Hepatocyte (in vitro differentiated cells): ENCODE measurements around the gene PSMB8. TPM values are rescaled to one million over a fixed set of nuclear protein-coding genes. Genes with fewer than 3 reads are reported as not detected.
A peak's percentile ranks its signal among the peaks of the same experiment; 100 is the strongest.

Experiments used
- DNase-seq: peaks from one replicate; pipeline ENCODE4 v3.0.0-alpha.2; 2016; ENCODE audit warnings: low spot score
- H2AFZ ChIP-seq: fragments of 200-600 bp; sonication (generic); 2 replicates; pipeline ENCODE4 v1.6.0; 2016; ENCODE audit warnings: antibody characterized with exemption, mild to moderate bottlenecking
- H3K27ac ChIP-seq: fragments of 200-600 bp; sonication (generic); 2 replicates; pipeline ENCODE4 v1.5.1; 2016; ENCODE audit warnings: mild to moderate bottlenecking
- H3K27me3 ChIP-seq: fragments of 200-600 bp; sonication (generic); 2 replicates; pipeline ENCODE4 v1.6.1; 2016
- H3K36me3 ChIP-seq: fragments of 200-600 bp; sonication (generic); replicated peaks from 2 replicates; pipeline ENCODE4 v1.5.1; 2016; ENCODE audit warnings: low read depth; ENCODE audit not compliant: insufficient read depth
- H3K4me1 ChIP-seq: fragments of 200-600 bp; sonication (generic); 2 replicates; pipeline ENCODE4 v1.5.1; 2016; ENCODE audit warnings: mild to moderate bottlenecking, moderate library complexity; ENCODE audit not compliant: insufficient read depth
- H3K4me2 ChIP-seq: fragments of 200-600 bp; sonication (generic); 2 replicates; pipeline ENCODE4 v1.6.0; 2016
- H3K4me3 ChIP-seq: fragments of 200-600 bp; sonication (generic); 2 replicates; pipeline ENCODE4 v1.5.1; 2016; ENCODE audit warnings: mild to moderate bottlenecking
- H3K79me2 ChIP-seq: fragments of 200-600 bp; sonication (generic); 2 replicates; pipeline ENCODE4 v1.6.0; 2017; ENCODE audit warnings: mild to moderate bottlenecking
- H3K9me2 ChIP-seq: fragments of 200-600 bp; sonication (generic); replicated peaks from 2 replicates; pipeline ENCODE4 v1.6.0; 2017; ENCODE audit warnings: mild to moderate bottlenecking; ENCODE audit not compliant: insufficient read depth
- H3K9me3 ChIP-seq: fragments of 200-600 bp; sonication (generic); 2 replicates; pipeline ENCODE4 v1.5.1; 2016; ENCODE audit warnings: low read depth, mild to moderate bottlenecking
- H4K20me1 ChIP-seq: fragments of 200-600 bp; sonication (generic); 2 replicates; pipeline ENCODE4 v1.6.0; 2016; ENCODE audit warnings: mild to moderate bottlenecking; ENCODE audit not compliant: insufficient read depth, poor library complexity, severe bottlenecking
- EZH2 ChIP-seq: fragments of 200-600 bp; sonication (generic); IDR thresholded peaks from 2 replicates; pipeline ENCODE4 v1.6.1; 2016; ENCODE audit warnings: antibody characterized with exemption, mild to moderate bottlenecking, borderline replicate concordance
- EZH2phosphoT487 ChIP-seq: fragments of 200-600 bp; sonication (generic); IDR thresholded peaks from one replicate; pipeline ENCODE4 v1.6.1; 2018; ENCODE audit warnings: antibody characterized with exemption, mild to moderate bottlenecking, low read depth, moderate library complexity; ENCODE audit not compliant: unreplicated experiment, severe bottlenecking
- WGBS: methylation state at CpG from one replicate; pipeline ENCODE4 v1.1.6; 2016; ENCODE audit warnings: low lambda C conversion rate; ENCODE audit errors: missing lambda C conversion rate; 5-methylcytosine and 5-hydroxymethylcytosine counted together
- polyA plus RNA-seq: library from polyadenylated mRNA; unstranded; fragments of >200 nt; fragmentation: Nextera tagmentation; extraction: Ambion mirVana; gene quantifications from 2 replicates; pipeline ENCODE4 v1.2.1, GENCODE V29; 2016
- total RNA-seq: library from RNA; depleted of rRNA; stranded (reverse); fragments of >200 nt; gene quantifications from 2 replicates; pipeline ENCODE4 v1.2.3, GENCODE V29; 2014
- TF ChIP-seq, protein P1 (sequence below): fragments of 200-600 bp; sonication (generic); IDR thresholded peaks from 2 replicates; pipeline ENCODE4 v1.5.1; 2016; ENCODE audit warnings: antibody characterized with exemption, mild to moderate bottlenecking; ENCODE audit not compliant: poor library complexity

Gene PSMB8
- 19.1 and 25.7 TPM in 2 replicates for total RNA-seq
- 18.6 and 36.7 TPM in 2 replicates for polyA plus RNA-seq

DNA sequence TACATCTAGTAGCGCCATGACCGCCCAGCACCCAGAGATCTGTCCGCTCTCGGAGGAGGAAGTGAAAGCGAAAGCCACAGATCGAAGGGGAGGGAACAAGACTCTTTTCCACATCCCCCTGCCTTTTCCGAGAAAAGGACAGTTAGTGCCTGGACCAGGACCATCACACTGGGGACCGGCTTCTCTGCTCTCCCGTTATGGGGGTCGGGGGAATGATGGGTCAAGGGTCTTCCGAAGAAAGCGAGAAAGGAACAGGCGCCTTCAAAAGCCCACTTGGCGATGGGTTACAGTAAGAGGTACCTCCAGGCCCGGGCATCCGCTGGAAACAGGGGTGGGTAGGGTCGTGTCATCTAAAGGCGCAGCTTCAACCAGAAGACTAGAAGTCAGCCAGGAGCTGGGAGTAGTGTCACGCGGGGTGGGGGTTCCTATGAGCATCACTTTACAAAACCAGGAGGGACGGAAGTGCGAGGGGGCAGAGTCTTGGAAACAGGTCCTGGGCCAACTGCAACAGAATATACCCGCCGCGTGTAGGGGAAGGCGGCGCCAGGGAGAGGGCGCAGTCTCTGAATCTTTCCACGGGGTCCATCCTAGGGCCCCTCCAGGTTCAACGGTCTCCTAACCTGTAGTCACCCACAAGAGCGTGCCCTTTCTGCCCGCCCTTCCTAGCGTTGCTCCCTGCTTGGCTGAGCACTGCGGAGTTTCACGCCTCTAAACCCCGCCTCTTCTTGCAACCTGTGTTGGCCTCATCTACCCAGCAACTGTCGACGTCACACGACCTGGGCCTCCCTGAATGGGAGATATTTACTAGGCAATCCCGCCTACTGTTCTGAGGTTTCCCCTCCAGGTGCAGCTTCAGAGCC is at the start of gene PSMB8:
TSS of gene PSMB8 (minus strand) at position 69 of the 860 bp plus-strand sequence. CDS start at position 18, 51 bp downstream.
- Histone ChIP-seq H3K79me2 (no peaks in the 10 kb centered on the region), H3K9me3 (no peaks in the 10 kb centered on the region), H4K20me1 (no peaks in the 10 kb centered on the region), H3K27ac (peak within 1 kb of the TSS; percentile 72), H3K4me2 (peak within 1 kb of the TSS; percentile 91), H3K27me3 (no peaks in the 10 kb centered on the region), H3K4me3 (peak within 1 kb of the TSS; percentile 93), H3K4me1 (no peaks in the 10 kb centered on the region), H2AFZ (peak within 1 kb of the TSS; percentile 89), H3K9me2 (no peaks in the 10 kb centered on the region), H3K36me3 (no peaks in the 10 kb centered on the region)
- TF ChIP-seq, protein P1, sequence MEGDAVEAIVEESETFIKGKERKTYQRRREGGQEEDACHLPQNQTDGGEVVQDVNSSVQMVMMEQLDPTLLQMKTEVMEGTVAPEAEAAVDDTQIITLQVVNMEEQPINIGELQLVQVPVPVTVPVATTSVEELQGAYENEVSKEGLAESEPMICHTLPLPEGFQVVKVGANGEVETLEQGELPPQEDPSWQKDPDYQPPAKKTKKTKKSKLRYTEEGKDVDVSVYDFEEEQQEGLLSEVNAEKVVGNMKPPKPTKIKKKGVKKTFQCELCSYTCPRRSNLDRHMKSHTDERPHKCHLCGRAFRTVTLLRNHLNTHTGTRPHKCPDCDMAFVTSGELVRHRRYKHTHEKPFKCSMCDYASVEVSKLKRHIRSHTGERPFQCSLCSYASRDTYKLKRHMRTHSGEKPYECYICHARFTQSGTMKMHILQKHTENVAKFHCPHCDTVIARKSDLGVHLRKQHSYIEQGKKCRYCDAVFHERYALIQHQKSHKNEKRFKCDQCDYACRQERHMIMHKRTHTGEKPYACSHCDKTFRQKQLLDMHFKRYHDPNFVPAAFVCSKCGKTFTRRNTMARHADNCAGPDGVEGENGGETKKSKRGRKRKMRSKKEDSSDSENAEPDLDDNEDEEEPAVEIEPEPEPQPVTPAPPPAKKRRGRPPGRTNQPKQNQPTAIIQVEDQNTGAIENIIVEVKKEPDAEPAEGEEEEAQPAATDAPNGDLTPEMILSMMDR: peak; percentile 38
- no peak for TF ChIP-seq EZH2phosphoT487
- no peak for TF ChIP-seq EZH2
- WGBS: 2% methylated on average over 40 of the region's 40 CpGs
- DNase-seq: peak; percentile 97

DNA sequence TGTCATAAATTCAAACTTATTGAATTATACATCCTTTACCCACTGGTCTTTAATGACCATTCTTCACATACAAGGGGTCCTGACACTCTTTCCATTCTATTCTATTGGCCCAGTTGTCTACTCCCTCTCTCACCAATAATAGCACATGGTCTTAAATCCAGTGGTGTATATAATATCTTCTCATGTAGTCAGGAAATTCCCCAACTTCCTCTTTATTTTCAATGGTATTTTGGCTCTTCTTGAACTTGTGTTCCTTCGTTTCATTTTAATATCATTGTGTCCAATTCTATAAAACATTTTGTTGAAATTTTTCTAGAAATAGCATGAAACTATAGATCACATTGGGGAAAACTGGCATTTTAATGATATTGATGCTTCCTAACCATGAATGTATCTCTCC is 47.0 kb upstream of the PSMB8 start:
- peaks cover 11% of the 10 kb centered on the region for H3K79me2 ChIP-seq

DNA sequence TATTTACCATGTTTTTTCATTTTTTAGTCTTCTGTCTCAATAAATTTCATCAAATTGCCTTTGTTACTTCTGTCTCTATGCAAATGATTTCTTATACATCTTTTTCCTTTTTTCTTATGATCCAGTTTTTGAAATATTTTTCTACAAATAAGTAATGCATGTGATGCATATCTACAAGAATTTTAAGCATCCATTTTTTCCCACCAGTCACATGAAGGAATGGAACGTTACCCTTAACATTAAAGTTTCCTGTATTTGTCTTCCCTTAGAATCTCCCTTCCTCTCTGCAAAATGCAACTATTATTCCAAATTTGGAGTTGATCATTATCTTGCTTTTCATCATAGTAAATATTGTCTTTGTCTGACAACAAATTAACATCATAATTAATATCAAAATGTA is 45.7 kb upstream of the PSMB8 start:
- DNase-seq: no peak
- 74% methylated on average over 1 of the region's 1 CpG for WGBS

More for the DNA sequence above, 47.0 kb upstream of the PSMB8 start:
- H3K9me3 ChIP-seq: no peaks in the 10 kb centered on the region
- TF ChIP-seq, protein P1: no peak
- TF ChIP-seq EZH2phosphoT487 (no peak), EZH2 (no peak)
- no peaks in the 10 kb centered on the region for H3K36me3 ChIP-seq
- H3K27ac ChIP-seq: no peak overlapping the region
- no peaks in the 10 kb centered on the region for H4K20me1 ChIP-seq
- H3K4me2 ChIP-seq: no peak overlapping the region
- WGBS: 58% methylated on average over 1 of the region's 1 CpG
- H2AFZ ChIP-seq: no peak overlapping the region
- peaks cover 10% of the 10 kb centered on the region for H3K4me1 ChIP-seq
- H3K27me3 ChIP-seq: peaks cover 6% of the 10 kb centered on the region
- no peaks in the 10 kb centered on the region for H3K9me2 ChIP-seq
- DNase-seq: no peak
- H3K4me3 ChIP-seq: no peak overlapping the region

More for the DNA sequence above, 45.7 kb upstream of the PSMB8 start:
- Histone ChIP-seq H2AFZ (no peak overlapping the region), H3K79me2 (peaks cover 3% of the 10 kb centered on the region), H3K4me2 (no peak overlapping the region), H4K20me1 (no peaks in the 10 kb centered on the region), H3K36me3 (no peaks in the 10 kb centered on the region), H3K27ac (no peak overlapping the region), H3K27me3 (peaks cover 6% of the 10 kb centered on the region), H3K9me2 (no peaks in the 10 kb centered on the region), H3K4me1 (peaks cover 5% of the 10 kb centered on the region), H3K4me3 (no peak overlapping the region), H3K9me3 (no peaks in the 10 kb centered on the region)
- TF ChIP-seq EZH2: no peak
- no peak for TF ChIP-seq EZH2phosphoT487
- TF ChIP-seq, protein P1: no peak
